GM12874 (cell line): ENCODE results near the gene NXPE4.

Experiments
- TF ChIP-seq, protein P1 (sequence below): IDR thresholded peaks from 2 replicates; pipeline ENCODE4 v1.5.1; 2011; ENCODE audit warnings: low read depth, mild to moderate bottlenecking, control low read depth, low read length, moderate library complexity; ENCODE audit not compliant: insufficient read depth

Gene NXPE4

DNA sequence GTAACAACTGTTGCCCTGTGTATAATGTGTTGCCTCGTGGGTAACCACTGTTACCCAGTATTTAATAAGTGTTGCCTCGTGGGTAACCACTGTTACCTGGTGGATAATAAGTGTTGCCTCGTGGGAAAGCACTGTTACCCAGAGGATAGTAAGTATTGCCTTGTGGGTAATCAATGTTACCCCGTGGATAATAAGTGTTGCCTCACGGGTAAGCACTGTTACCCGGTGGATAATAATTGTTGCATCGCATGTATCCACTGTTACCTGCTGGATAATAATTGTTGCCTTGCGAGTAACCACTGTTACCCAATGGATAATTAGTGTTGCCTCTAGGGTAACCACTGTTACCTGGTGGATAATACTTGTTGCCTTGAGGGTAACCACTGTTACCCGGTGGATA is 17.1 kb upstream of the NXPE4 start:
- TF ChIP-seq, protein P1, sequence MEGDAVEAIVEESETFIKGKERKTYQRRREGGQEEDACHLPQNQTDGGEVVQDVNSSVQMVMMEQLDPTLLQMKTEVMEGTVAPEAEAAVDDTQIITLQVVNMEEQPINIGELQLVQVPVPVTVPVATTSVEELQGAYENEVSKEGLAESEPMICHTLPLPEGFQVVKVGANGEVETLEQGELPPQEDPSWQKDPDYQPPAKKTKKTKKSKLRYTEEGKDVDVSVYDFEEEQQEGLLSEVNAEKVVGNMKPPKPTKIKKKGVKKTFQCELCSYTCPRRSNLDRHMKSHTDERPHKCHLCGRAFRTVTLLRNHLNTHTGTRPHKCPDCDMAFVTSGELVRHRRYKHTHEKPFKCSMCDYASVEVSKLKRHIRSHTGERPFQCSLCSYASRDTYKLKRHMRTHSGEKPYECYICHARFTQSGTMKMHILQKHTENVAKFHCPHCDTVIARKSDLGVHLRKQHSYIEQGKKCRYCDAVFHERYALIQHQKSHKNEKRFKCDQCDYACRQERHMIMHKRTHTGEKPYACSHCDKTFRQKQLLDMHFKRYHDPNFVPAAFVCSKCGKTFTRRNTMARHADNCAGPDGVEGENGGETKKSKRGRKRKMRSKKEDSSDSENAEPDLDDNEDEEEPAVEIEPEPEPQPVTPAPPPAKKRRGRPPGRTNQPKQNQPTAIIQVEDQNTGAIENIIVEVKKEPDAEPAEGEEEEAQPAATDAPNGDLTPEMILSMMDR: no peak

DNA sequence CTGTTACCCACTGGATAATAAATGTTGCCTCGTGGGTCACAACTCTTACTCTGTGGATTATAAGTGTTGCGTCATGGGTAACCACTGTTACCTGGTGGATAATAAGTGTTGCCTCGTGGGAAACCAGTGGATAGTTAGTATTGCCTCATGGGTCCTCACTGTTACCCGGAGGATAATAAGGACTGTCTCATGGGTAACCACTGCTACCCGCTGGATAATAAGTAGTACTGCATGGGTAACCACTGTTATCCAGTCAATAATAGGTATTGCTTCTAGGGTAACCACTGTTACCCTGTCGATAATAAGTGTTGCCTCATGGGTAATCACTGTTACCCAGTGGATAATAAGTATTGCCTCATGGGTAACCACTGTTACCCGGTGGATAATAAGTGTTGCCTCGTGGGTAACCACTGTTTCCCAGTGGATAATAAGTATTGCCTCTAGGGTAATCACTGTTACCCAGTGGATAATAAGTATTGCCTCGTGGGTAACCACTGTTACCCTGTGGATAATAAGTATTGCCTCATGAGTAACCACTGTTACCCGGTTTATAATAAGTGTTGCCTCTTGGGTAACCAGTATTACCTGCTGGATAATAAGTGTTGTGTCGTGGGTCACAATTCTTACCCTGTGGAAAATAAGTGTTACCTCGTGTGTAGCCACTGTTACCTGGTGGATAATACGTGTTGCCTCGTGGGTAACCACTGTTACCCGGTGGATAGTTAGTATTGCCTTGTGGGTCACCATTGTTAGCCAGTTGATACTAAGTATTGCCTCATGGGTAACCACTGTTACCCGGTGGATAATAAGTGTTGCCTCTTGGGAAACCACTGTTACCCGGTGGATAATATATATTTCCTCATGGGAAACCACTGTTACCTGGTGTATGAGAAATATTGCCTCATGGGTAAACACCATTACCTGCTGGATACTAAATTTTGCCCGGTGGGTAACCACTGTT is 15.7 kb upstream of the NXPE4 start:
- TF ChIP-seq, protein P1: no peak

DNA sequence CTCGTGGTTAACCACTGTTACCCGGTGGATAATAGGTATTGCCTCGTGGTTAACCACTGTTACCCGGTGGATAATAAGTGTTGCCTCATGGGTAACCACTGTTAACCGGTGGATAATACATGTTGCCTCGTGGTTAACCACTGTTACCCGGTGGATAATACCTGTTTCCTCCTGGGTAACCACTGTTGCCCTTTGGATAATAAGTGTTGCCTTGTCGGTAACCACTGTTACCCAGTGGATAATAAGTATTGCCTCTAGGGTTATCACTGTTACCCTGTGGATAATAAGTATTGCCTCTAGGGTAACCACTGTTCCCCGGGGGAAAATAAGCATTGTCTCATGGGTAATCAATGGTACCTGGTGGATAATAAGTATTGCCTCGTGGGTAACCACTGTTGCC is 15.0 kb upstream of the NXPE4 start:
- TF ChIP-seq, protein P1: no peak

DNA sequence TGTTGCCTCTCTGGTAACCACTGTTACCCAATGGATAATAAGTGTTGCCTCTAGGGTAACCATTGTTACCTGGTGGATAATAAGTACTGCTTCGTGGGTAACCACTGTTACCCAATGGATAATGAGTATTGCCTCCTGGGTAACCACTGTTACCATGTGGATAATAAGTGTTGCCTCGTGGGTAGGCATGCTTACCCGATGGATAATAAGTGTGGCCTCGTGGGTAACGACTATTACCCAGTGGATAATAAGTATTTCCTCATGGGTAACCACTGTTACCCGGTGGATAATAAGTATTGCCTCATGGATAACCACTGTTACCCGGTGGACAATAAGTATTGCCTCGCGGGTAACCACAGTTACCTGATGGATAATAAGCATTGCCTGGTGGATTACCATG is 13.8 kb upstream of the NXPE4 start:
- TF ChIP-seq, protein P1: no peak

DNA sequence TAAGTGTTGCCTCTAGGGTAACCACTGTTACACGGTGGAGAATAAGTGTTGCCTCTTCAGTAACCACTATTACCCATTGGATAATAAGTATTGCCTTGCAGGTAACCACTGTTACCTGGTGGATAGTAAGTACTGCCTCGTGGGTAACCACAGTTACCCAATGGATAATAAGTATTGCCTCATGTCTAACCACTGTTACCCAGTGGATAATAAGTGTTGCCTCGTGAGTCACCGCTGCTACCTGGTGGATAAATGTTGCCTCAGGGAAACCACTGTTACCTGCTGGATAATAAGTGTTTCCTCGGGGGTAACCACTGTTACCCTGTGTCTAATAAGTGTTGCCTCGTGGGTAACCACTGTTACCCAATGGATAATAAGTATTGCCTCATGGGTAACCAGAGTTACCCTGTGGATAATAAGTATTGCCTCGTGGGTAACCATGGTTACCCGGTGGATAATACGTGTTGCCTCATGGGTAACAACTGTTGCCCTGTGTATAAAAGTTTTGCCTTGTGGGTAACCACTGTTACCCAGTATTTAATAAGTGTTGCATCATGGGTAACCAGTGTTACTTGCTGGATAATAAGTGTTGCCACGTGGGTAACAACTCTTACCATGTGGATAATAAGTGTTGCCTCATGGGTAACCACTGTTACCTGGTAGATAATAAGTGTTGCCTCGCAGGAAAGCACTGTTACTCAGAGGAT is 12.3 kb upstream of the NXPE4 start:
- TF ChIP-seq, protein P1: no peak

DNA sequence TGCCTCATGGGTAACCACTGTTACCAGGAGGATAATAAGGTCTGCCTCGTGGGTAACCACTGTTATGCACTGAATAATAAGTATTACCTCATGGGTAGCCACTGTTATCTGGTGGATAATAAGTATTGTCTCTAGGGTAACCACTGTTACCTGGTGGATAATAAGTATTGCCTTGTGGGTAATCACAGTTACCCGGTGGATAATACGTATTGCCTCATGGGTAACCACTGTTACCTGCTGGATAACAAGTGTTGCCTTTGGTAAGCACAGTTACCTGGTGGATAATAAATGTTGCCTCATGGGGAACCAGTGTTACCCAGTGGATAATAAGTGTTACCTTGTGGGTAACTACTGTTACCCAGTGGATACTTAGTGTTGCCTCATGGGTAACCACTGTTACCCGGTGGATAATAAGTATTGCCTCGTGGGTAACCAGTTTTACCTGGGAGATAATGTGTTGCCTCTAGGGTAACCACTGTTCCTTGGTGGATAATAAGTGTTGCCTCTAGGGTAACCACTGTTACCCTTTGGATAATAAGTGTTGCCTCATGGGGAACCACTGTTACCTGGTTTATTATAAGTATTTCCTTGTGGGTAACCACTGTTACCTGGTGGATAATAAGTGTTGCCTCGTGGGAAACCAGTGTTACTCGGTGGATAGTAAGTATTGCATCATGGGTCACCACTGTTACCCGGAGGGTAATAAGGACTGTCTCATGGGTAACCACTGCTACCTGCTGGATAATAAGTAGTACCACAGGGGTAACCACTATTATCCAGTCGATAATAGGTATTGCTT is 10.6 kb upstream of the NXPE4 start:
- TF ChIP-seq, protein P1: no peak

DNA sequence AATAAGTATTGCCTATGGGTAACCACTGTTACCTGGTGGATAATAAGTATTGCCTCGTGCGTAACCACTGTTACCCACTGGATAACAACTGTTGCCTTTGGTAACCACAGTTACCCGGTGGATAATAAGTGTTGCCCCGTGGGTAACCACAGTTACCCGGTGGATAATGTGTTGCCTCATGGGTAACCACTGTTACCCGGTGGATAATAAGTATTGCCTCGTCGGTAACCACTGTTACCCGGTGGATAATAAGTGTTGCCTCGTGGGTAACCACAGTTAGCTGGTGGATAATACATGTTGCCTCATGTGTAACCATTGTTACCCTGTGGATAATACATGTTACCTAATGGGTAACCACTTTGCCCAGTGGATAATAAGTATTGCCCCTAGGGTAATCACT is 9.8 kb upstream of the NXPE4 start:
- TF ChIP-seq, protein P1: no peak
